M059J (cell line): Measurements from ENCODE around the gene TEX44. TPM values are rescaled to one million over a fixed set of nuclear protein-coding genes. Genes with fewer than 3 reads are reported as not detected.
"Not testable (repeated sequence)": the region's sequence is repeated elsewhere in the genome, so short reads cannot be mapped to it uniquely, and the experiment has no call there.

Experiments used
- DNase-seq: peaks from one replicate; pipeline ENCODE4 v3.0.0-alpha.2; 2012; ENCODE audit warnings: low read depth
- total RNA-seq: library from RNA; depleted of rRNA; stranded (reverse); fragments of >200 nt; shearing (Covaris generic); gene quantifications from 2 replicates; pipeline ENCODE4 v1.2.3, GENCODE V29; 2014; rRNA removed

Gene TEX44
- total RNA-seq, result not detected in 2 replicates

- DNase-seq, result no peak
Observed at GRCh38 chr2:231592636-231593145, at the start of gene TEX44. TSS of gene TEX44 (plus strand) at chr2:231592864. CDS start at chr2:231592952, 88 bp downstream.

GRCh38 chr2:231545105-231545902 is 47.4 kb upstream of the TEX44 start:
- peak; percentile 91 for DNase-seq

- DNase-seq, result no peak
Observed at GRCh38 chr2:231546014-231546715, 46.5 kb upstream of the TEX44 start.

- DNase-seq, result no peak
Observed at GRCh38 chr2:231547315-231548110, 45.2 kb upstream of the TEX44 start.

GRCh38 chr2:231548752-231549151 is 43.9 kb upstream of the TEX44 start:
- DNase-seq, result peak; percentile 25

- no peak for DNase-seq
Observed at GRCh38 chr2:231549446-231550239, 43.0 kb upstream of the TEX44 start.

GRCh38 chr2:231552752-231553151 is 39.9 kb upstream of the TEX44 start:
- no peak for DNase-seq

- no peak for DNase-seq
Observed at GRCh38 chr2:231554327-231554726, 38.3 kb upstream of the TEX44 start.

GRCh38 chr2:231554748-231555545 is 37.7 kb upstream of the TEX44 start:
- peak; percentile 15 for DNase-seq

GRCh38 chr2:231556496-231556895 is 36.2 kb upstream of the TEX44 start:
- DNase-seq, result not testable (repeated sequence)

GRCh38 chr2:231556981-231557380 is 35.7 kb upstream of the TEX44 start:
- DNase-seq, result no peak

- peak; percentile 69 for DNase-seq
Observed at GRCh38 chr2:231557571-231558217, 35.0 kb upstream of the TEX44 start.

GRCh38 chr2:231563378-231563961 is 29.2 kb upstream of the TEX44 start:
- peak; percentile 53 for DNase-seq

GRCh38 chr2:231565887-231566594 is 26.6 kb upstream of the TEX44 start:
- no peak for DNase-seq

GRCh38 chr2:231567159-231567558 is 25.5 kb upstream of the TEX44 start:
- DNase-seq, result no peak

- no peak for DNase-seq
Observed at GRCh38 chr2:231568098-231568784, 24.4 kb upstream of the TEX44 start.

GRCh38 chr2:231568785-231569435 is 23.8 kb upstream of the TEX44 start:
- DNase-seq, result no peak

- not testable (repeated sequence) for DNase-seq
Observed at GRCh38 chr2:231570915-231571314, 21.7 kb upstream of the TEX44 start.
